ENCODE measurements around the gene SPCS2. TPM values are rescaled to one million over a fixed set of nuclear protein-coding genes. Genes with fewer than 3 reads are reported as not detected.

SPCS2 gene

GRCh38 chr11:75025561-75025960 lies 76.5 kb downstream of the SPCS2 start:
- H3K9ac ChIP-seq (ENCODE audit: low read length): no peak overlapping the region
- no peaks in the 10 kb centered on the region for H3K4me1 ChIP-seq (ENCODE audit: control insufficient read depth, low read depth, low read length)
- H3K27me3 ChIP-seq (ENCODE audit: insufficient read depth, low read length, poor library complexity): no peaks in the 10 kb centered on the region
- DNase-seq: no peak
- WGBS (ENCODE audit: extremely low coverage, insufficient coverage, low lambda C conversion rate): no CpG with 5 or more reads among the region's 1 CpG
- H4K5ac ChIP-seq (ENCODE audit: low read length): no peak overlapping the region
- H3K4me3 ChIP-seq (ENCODE audit: low read length): no peak overlapping the region
- H3K18ac ChIP-seq (ENCODE audit: low read length): no peak overlapping the region
- H3K27ac ChIP-seq (ENCODE audit: low read depth, low read length): no peak overlapping the region
- H2AK5ac ChIP-seq (ENCODE audit: low read length): no peak overlapping the region
- H4K8ac ChIP-seq (ENCODE audit: low read depth, low read length): no peak overlapping the region
- no peak overlapping the region for H3K23ac ChIP-seq (ENCODE audit: low read length)
- H3K56ac ChIP-seq (ENCODE audit: low read length): no peak overlapping the region
- H2BK5ac ChIP-seq (ENCODE audit: low read length): no peak overlapping the region
- H3K36me3 ChIP-seq (ENCODE audit: control insufficient read depth, insufficient read depth, low read length): no peaks in the 10 kb centered on the region
- H3K79me2 ChIP-seq (ENCODE audit: control insufficient read depth, insufficient read depth, low read length): no peaks in the 10 kb centered on the region
- H2BK15ac ChIP-seq (replicated peaks; ENCODE audit: low read depth): no peak overlapping the region
- H3K79me1 ChIP-seq (ENCODE audit: low read length): no peaks in the 10 kb centered on the region
- no peak overlapping the region for H3K4ac ChIP-seq (ENCODE audit: low read depth, low read length)
- no peak overlapping the region for H3K4me2 ChIP-seq (ENCODE audit: low read length)
- no peak overlapping the region for H2BK120ac ChIP-seq (ENCODE audit: low read depth, low read length)

- Histone ChIP-seq H2BK15ac (replicated peaks; ENCODE audit: low read depth) (no peak overlapping the region), H3K4me2 (ENCODE audit: low read length) (no peak overlapping the region), H3K36me3 (ENCODE audit: control insufficient read depth, insufficient read depth, low read length) (no peaks in the 10 kb centered on the region), H2BK120ac (ENCODE audit: low read depth, low read length) (no peak overlapping the region), H3K79me1 (ENCODE audit: low read length) (no peaks in the 10 kb centered on the region), H3K18ac (ENCODE audit: low read length) (no peak overlapping the region), H3K4me3 (ENCODE audit: low read length) (no peak overlapping the region), H4K8ac (ENCODE audit: low read depth, low read length) (no peak overlapping the region), H2AK5ac (ENCODE audit: low read length) (no peak overlapping the region), H3K79me2 (ENCODE audit: control insufficient read depth, insufficient read depth, low read length) (no peaks in the 10 kb centered on the region), H4K5ac (ENCODE audit: low read length) (no peak overlapping the region), H3K56ac (ENCODE audit: low read length) (no peak overlapping the region), H3K27ac (ENCODE audit: low read depth, low read length) (no peak overlapping the region), H3K23ac (ENCODE audit: low read length) (no peak overlapping the region), H3K4ac (ENCODE audit: low read depth, low read length) (no peak overlapping the region), H3K9ac (ENCODE audit: low read length) (no peak overlapping the region), H2BK5ac (ENCODE audit: low read length) (no peak overlapping the region), H3K4me1 (ENCODE audit: control insufficient read depth, low read depth, low read length) (peaks cover 5% of the 10 kb centered on the region), H3K27me3 (ENCODE audit: insufficient read depth, low read length, poor library complexity) (no peaks in the 10 kb centered on the region)
- DNase-seq: no peak
These were observed 79.3 kb downstream of the SPCS2 start for GRCh38 chr11:75028321-75028720.

Small RNA genes within 50 kb of the gene (small RNA-seq; reads per million reads assigned to genes)
- not detected for gene RNU6-216P (ENCODE audit: insufficient read depth)
